Stimulated activated naive CD8-positive, alpha-beta T cell treated with anti-CD3 and anti-CD28 coated beads, Interleukin-15, amount 100 ng/mL, for 72 hours (primary cell): ENCODE results near the gene AP5M1.
"Not testable (repeated sequence)": the region's sequence is repeated elsewhere in the genome, so short reads cannot be mapped to it uniquely, and the experiment has no call there.

Experiments used
- ATAC-seq: fragments of 150-1000 bp; cut with Tn5 transposase; 2 replicates; pipeline ENCODE4 v1.10.0; 2021; ENCODE audit warnings: mild to moderate bottlenecking, moderate library complexity
- DNase-seq, 2 donors: peaks; one replicate each; pipeline ENCODE4 v3.0.0; 2021 to 2022
- H3K27ac Mint-ChIP-seq, 2 donors: one replicate each; pipeline ENCODE4 v1.8.0; 2022; ENCODE audit warnings: mild to moderate bottlenecking in 2 of 2, mixed read lengths in 2 of 2, moderate library complexity in 2 of 2
- H3K27me3 Mint-ChIP-seq: one replicate; pipeline ENCODE4 v1.8.0; 2022; ENCODE audit warnings: mixed read lengths
- H3K4me1 Mint-ChIP-seq: one replicate; pipeline ENCODE4 v1.8.0; 2022; ENCODE audit warnings: mild to moderate bottlenecking, mixed read lengths
- H3K4me3 Mint-ChIP-seq, 2 donors: one replicate each; pipeline ENCODE4 v1.8.0; 2022; ENCODE audit warnings: mild to moderate bottlenecking in 2 of 2, mixed read lengths in 2 of 2, moderate library complexity in 1 of 2
- H3K9me3 Mint-ChIP-seq, 2 donors: one replicate each; pipeline ENCODE4 v1.8.0; 2022; ENCODE audit warnings: mixed read lengths in 2 of 2

Gene AP5M1, protein sequence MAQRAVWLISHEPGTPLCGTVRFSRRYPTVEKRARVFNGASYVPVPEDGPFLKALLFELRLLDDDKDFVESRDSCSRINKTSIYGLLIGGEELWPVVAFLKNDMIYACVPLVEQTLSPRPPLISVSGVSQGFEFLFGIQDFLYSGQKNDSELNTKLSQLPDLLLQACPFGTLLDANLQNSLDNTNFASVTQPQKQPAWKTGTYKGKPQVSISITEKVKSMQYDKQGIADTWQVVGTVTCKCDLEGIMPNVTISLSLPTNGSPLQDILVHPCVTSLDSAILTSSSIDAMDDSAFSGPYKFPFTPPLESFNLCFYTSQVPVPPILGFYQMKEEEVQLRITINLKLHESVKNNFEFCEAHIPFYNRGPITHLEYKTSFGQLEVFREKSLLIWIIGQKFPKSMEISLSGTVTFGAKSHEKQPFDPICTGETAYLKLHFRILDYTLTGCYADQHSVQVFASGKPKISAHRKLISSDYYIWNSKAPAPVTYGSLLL

DNA sequence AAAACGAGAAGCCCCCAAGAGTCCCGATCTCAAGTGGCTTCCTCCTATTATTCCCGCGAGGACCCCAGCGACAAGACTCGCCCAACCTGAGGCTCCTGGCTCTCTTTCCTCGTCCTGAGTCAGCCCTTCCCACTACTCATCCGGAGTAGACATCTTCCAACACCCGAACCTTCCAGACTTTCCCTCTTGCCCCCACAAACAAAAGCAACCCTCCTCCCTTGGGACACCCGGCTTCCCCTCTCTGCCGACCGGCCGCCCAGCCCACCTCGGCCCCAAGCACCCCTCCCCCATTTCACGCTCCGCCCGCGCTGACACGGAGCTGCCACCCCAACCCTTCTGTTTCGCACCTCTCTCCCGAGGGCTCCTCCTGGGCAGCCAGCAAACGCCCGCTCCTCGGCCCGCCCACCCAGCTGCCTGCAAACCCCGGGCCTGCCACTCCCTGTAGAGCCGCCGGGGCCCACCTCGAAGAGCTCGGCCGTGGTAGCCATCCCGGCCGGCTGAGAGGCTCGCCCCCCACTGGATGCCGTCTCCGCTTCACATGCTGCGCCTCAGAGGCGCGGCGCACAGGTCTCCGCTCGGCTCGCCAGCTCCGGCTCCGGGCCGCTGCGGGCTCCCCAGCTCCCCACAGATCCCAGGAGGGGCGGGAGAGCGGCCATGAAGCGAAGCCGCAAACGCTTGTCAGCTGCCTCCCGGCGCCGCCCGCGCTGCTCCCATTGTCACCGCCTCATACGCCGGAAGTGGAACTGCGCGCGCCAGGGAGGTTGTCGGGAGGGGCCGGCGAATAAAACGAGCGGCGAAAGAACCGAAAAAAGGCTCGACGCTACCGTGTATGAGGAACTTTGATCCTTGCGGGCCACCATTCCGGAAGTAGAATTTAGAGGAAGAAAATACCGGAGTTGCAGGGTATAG lies at the start of gene AP5M1, which contains the start of gene EXOC5:
Gene AP5M1, plus strand, starts transcription at position 811 of the 909 bp plus-strand sequence. CDS start 344 bp downstream, outside the sequence.
Gene EXOC5, minus strand, starts transcription at position 745 of the 909 bp plus-strand sequence. Its CDS starts 257 bp downstream, at position 488.
- H3K4me1 Mint-ChIP-seq: peaks cover 50% of the 10 kb centered on the region
- no peaks in the 10 kb centered on the region for H3K27me3 Mint-ChIP-seq
- peak; percentile 94 for ATAC-seq
- peak within 1 kb of the TSS; percentile 99 to 100 for H3K27ac Mint-ChIP-seq
- no peaks in the 10 kb centered on the region for H3K9me3 Mint-ChIP-seq
- peak; percentile 89 to 93 for DNase-seq
- H3K4me3 Mint-ChIP-seq: peak within 1 kb of the TSS; percentile 97

DNA sequence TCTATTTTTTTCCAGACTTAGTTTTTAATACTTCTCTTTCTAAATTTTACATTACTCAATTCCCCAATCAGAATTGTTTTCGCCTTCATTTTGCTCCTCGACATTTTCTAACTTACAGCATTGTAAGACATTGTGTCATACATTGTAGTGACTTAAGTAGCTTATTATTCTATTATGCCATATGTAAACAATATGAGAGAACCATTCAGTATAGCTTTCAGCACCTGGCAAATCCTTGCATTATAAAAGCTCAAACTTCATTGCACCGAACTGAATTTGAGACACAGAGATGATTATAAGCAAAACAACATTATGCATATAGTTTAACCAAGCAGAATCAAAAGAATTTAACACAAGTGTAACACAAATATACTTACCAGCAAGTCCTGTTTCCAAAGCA lies 46.8 kb upstream of the AP5M1 start:
- no peak for DNase-seq
- H3K4me3 Mint-ChIP-seq: no peak overlapping the region
- no peaks in the 10 kb centered on the region for H3K9me3 Mint-ChIP-seq

DNA sequence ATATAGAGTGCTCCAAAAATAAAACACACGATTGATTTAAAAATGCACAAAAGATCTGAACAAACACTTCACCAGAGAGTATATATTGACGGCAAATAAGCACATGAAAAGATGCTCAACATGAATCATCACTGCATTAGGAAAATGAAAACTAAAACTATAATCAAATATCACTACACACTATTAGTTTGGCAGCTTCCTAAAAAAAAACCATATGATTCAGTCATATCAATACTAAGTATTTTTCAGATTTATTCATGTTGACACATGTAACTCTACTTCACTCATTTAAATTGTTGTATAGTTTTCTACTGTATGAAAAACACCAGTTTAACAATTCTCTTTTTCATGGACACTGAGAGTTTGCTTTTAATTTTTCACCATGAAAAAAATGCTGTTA lies 41.7 kb upstream of the AP5M1 start:
- no peak for ATAC-seq
- no peak for DNase-seq
- no peaks in the 10 kb centered on the region for H3K27me3 Mint-ChIP-seq
- H3K4me1 Mint-ChIP-seq: peaks cover 5% of the 10 kb centered on the region
- peaks cover 0 to 4% of the 10 kb centered on the region in 2 donors for H3K9me3 Mint-ChIP-seq
- no peak overlapping the region for H3K4me3 Mint-ChIP-seq
- H3K27ac Mint-ChIP-seq: no peak overlapping the region

More for the DNA sequence above, 46.8 kb upstream of the AP5M1 start:
- no peak for ATAC-seq
- Mint-ChIP-seq H3K27me3 (no peaks in the 10 kb centered on the region), H3K27ac (no peak overlapping the region), H3K4me1 (no peaks in the 10 kb centered on the region)

DNA sequence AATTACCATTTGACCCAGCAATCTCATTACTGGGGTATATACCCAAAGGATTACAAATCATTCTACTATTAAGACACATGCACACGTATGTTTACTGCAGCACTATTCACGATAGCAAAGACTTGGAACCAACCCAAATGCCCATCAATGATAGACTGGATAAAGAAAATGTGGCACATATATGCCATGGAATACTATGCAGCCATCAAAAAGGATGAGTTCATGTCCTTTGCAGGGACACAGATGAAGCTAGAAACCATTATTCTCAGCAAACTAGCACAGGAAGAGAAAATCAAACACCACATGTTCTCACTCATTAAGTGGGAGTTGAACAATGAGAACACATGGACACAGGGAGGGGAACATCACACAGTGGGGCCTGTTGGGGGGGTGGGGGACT lies 40.5 kb upstream of the AP5M1 start:
- DNase-seq, H3K27me3 Mint-ChIP-seq, H3K4me3 Mint-ChIP-seq, H3K9me3 Mint-ChIP-seq, H3K4me1 Mint-ChIP-seq, ATAC-seq, H3K27ac Mint-ChIP-seq: not testable (repeated sequence)

DNA sequence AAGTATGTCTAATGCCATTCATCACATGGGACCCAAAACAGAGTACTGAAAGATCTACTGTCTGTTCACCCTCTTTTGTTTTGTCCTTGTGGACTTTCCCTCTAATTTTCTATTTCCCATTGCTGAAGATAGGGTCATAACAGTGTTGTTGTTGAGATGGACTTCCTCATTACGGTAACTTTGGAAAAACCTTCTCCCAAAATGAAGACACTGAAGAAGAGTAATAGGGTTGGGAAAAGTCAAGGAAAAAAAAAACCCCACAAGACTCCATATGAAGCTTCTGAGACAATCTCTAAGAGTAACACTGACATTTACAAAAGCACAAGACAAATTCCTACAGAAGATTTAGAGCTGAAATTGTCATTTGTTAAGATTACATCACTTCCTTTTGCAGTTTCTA lies 36.8 kb upstream of the AP5M1 start:
- H3K9me3 Mint-ChIP-seq: peaks cover 0 to 4% of the 10 kb centered on the region in 2 donors
- H3K27ac Mint-ChIP-seq: peak overlapping the region in 1 of 2 donors; percentile 33
- ATAC-seq: no peak
- no peaks in the 10 kb centered on the region for H3K27me3 Mint-ChIP-seq
- no peak for DNase-seq
- H3K4me3 Mint-ChIP-seq: no peak overlapping the region
- peaks cover 5% of the 10 kb centered on the region for H3K4me1 Mint-ChIP-seq

DNA sequence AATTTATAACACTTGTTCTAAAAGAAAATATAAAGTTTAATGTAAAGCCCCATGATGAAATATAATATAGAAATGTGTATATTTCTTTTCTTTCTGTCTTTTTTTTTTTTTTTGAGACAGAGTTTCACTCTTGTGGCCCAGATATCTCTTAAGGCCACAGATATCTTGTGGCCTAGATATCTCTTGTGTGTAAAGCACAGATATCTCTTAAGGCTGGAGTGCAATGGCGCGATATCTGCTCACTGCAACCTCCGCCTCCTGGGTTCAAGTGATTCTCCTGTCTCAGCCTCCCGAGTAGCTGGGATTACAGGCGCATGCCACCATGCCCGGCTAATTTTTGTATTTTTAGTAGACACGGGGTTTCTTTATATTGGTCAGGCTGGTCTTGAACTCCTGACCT lies 28.7 kb upstream of the AP5M1 start:
- H3K27me3 Mint-ChIP-seq, H3K27ac Mint-ChIP-seq, H3K4me3 Mint-ChIP-seq, H3K9me3 Mint-ChIP-seq, H3K4me1 Mint-ChIP-seq, DNase-seq, ATAC-seq: not testable (repeated sequence)

DNA sequence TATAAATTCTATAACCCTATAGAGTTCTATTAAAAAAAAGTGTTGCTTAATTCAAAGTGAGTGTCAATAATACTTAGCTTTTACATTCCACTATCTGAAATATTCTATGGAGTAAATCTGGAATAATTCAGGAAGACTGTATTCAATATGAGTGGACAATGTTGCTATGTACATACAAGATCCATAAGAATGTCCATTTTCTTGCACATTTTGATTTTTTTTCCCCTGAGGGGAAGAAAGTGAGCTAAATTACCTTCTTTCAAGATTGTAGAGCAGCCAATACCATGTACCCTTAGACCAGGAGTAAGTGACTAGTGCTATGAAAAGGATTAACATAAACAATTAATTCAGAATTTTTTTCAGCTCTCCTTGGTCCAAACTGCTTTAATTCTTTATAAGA lies 25.5 kb upstream of the AP5M1 start:
- ATAC-seq (no peak), DNase-seq (no peak)
- Mint-ChIP-seq H3K9me3 (no peaks in the 10 kb centered on the region), H3K27ac (no peak overlapping the region), H3K27me3 (no peaks in the 10 kb centered on the region), H3K4me3 (no peak overlapping the region), H3K4me1 (no peaks in the 10 kb centered on the region)

DNA sequence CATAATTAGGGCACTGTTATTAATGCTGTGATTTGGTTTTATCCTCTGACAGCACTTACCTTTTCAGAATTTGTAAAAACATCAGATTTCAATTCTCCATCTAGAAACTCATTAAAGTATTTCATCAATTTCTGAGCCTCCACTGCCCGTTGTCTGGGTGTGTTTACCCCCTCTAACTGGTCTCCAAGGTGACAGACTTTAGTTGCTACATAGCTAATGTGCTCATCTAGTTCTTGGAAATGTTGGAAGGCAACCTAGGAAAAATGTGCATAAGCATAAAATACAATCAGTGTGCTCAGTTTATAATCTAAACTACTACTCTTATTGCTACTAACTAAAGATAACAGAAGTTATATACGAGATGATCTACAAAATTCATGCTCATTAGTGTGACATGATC lies 24.7 kb upstream of the AP5M1 start:
- H3K9me3 Mint-ChIP-seq: no peaks in the 10 kb centered on the region
- ATAC-seq: no peak
- no peaks in the 10 kb centered on the region for H3K4me1 Mint-ChIP-seq
- no peak for DNase-seq
- H3K4me3 Mint-ChIP-seq: no peak overlapping the region
- H3K27me3 Mint-ChIP-seq: no peaks in the 10 kb centered on the region
- H3K27ac Mint-ChIP-seq: no peak overlapping the region

DNA sequence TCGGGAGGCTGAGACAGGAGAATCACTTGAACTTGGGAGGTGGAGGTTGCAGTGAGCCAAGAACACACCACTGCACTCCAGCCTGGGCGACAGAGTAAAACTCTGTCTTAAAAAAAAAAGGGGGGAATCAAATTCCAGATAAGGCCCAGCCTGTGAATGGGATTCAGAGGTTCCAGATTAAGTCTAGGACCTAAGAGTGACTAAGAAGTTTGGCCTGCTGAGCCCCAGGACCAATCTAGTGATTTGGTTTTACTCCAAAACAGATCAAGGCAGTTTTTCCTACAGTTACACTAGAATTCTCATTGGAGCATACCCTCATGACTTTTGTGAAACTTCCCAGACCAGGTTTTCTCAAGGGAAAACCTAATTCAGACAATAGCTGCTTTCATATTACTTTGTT lies 22.8 kb upstream of the AP5M1 start:
- no peak for DNase-seq

DNA sequence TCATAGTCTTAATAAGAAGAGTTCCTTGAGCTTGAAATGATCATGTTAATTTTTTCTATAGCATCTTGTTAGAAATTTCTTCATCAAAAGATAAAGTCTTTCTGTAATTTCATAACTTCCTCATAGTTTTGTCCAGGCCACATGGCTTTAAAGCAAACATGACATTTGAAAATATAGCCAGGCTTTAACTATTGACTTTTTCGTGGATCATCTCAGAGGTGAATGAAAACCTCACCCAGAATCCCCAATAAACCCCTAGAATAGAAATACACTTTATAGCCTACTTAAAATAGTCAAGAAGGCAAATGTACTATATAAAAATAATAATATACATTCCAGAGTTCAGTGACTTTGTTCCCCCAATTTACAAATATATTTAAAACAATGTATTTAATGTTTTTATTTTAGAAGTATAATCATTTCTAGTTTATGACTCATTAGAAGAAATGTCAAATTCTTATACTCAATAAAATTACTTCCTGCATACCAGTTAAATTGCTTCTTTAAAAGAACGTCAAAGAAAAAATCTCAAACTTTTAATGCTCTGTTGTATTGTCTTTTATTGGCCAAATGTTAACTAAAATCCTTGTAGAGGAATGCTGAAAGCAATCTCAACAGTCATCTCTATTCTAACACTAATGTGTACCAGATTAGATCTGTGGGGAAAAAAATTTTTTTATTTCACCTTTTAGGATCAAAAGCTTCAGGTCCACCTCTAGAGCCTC lies 21.7 kb upstream of the AP5M1 start:
- Mint-ChIP-seq H3K4me3 (no peak overlapping the region), H3K9me3 (no peaks in the 10 kb centered on the region), H3K4me1 (peaks cover 13% of the 10 kb centered on the region), H3K27ac (no peak overlapping the region), H3K27me3 (no peaks in the 10 kb centered on the region)
- no peak for DNase-seq
- no peak for ATAC-seq

More for the DNA sequence above, 22.8 kb upstream of the AP5M1 start:
- Mint-ChIP-seq H3K9me3 (no peaks in the 10 kb centered on the region), H3K27me3 (no peaks in the 10 kb centered on the region), H3K27ac (peak overlapping the region in 1 of 2 donors; percentile 42), H3K4me3 (no peak overlapping the region), H3K4me1 (peaks cover 7% of the 10 kb centered on the region)
- ATAC-seq: no peak

DNA sequence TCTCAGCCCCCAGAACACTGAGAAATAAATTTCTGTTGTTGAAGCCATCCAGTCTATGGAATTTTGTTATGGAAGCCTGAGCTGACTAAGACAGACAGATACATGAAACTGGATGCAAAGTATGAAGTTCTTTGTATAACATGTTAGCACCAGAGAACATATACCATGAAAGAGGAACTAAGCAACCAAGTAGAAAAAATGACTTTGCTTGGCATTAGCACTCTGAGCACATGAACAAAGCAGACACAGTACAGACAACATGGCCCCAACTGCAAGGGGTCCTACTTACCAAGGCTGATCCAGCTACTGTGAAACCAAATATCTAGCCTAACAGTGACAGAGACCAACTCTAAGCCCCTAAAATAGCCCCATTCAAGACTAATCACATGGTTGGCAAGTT lies 13.9 kb upstream of the AP5M1 start:
- DNase-seq (no peak), ATAC-seq (no peak)
- Mint-ChIP-seq H3K4me1 (peaks cover 37% of the 10 kb centered on the region), H3K4me3 (no peak overlapping the region), H3K9me3 (peaks cover 6 to 8% of the 10 kb centered on the region in 2 donors), H3K27ac (no peak overlapping the region), H3K27me3 (no peaks in the 10 kb centered on the region)

DNA sequence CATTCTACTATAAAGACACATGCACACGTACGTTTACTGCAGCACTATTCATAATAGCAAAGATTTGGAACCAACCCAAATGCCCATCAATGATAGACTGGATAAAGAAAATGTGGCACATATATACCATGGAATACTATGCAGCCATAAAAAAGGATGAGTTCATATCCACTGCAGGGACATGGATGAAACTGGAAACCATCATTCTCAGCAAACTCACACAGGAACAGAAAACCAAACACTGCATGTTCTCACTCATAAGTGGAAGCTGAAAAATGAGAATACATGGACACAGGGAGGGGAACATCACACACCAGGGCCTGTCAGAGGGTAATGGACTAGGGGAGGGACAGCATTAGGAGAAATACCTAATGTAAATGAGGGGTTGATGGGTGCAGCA lies 10.6 kb upstream of the AP5M1 start:
- H3K9me3 Mint-ChIP-seq, H3K4me3 Mint-ChIP-seq, DNase-seq, ATAC-seq, H3K27ac Mint-ChIP-seq, H3K27me3 Mint-ChIP-seq: not testable (repeated sequence)
- H3K4me1 Mint-ChIP-seq: peaks cover 26% of the 10 kb centered on the region

DNA sequence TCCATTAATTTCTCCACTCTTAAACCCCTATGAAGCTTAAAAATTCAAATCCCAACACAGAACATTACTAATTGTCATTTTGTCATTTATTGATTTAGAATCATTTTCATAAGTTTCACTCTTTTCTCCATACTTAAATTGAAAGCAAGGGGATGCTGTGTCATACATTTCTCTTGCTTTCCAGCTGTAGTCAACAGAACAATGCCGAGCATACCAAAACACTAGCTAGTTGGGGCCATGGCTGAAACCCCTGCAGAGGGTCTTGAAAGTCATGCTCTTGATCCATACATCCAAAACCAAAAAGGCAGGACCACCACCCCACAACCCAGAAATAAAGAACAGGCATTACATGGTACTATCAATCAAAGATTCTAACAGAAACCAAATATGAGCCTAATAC lies 9.1 kb upstream of the AP5M1 start:
- peaks cover 6 to 8% of the 10 kb centered on the region in 2 donors for H3K9me3 Mint-ChIP-seq
- H3K27ac Mint-ChIP-seq: no peak overlapping the region
- H3K27me3 Mint-ChIP-seq: no peaks in the 10 kb centered on the region
- H3K4me3 Mint-ChIP-seq: no peak overlapping the region
- ATAC-seq (no peak), DNase-seq (no peak)
- H3K4me1 Mint-ChIP-seq: peaks cover 23% of the 10 kb centered on the region

DNA sequence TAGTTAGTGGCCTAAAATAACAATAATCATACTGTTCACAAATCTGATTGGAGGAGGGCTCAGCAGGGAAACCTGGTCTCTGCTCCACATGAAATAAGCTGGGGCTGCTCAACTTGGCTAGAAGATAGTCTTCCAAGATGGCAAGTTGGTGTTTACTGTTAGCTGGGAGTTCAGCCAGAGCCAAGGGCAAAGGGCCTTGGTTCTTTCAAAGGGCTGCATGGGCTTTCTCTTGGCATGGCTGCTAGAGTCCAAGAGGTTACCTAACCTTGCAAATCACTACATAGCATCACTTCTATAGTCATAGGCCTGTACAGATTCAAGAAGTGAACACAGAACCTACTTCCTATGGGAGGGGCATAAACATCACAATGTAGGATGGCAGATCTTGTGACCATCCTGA lies 7.2 kb upstream of the AP5M1 start:
- peaks cover 6 to 8% of the 10 kb centered on the region in 2 donors for H3K9me3 Mint-ChIP-seq
- no peak overlapping the region for H3K4me3 Mint-ChIP-seq
- ATAC-seq: no peak
- H3K27ac Mint-ChIP-seq: no peak overlapping the region
- no peaks in the 10 kb centered on the region for H3K27me3 Mint-ChIP-seq
- peaks cover 30% of the 10 kb centered on the region for H3K4me1 Mint-ChIP-seq
- DNase-seq: no peak

DNA sequence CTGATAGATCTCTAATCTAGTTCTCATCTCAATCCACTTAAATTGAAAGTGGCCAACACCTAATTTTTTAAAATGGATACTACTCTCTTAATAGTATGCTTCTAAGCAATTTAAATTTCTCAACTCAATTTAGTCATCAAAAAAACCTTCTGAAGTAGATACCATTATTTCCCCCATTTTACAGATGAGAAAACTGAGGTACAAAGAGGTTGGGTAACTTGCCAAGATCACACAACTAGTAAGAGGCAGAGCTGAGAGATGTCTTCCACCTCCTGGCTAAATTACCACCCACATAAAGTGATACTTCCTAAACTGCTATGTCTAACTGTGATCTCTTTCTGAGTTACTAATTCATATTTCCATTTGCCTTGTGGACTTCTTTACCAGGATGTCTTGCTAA lies 6.7 kb upstream of the AP5M1 start:
- Mint-ChIP-seq H3K27ac (peak overlapping the region in 1 of 2 donors; percentile 2), H3K27me3 (no peaks in the 10 kb centered on the region), H3K4me3 (no peak overlapping the region), H3K4me1 (peaks cover 33% of the 10 kb centered on the region), H3K9me3 (peaks cover 6 to 8% of the 10 kb centered on the region in 2 donors)
- DNase-seq: no peak
- ATAC-seq: no peak
